WTC11 (cell line): ENCODE results near the gene MACF1. TPM values are rescaled to one million over a fixed set of nuclear protein-coding genes. Genes with fewer than 3 reads are reported as not detected.

Source experiments
- ATAC-seq: fragments of 200-7000 bp; cut with Tn5 transposase; 2 replicates; pipeline ENCODE4 v1.10.0; 2021; ENCODE audit warnings: mild to moderate bottlenecking, moderate library complexity
- CTCF ChIA-PET: fragments of 300-600 bp; sonication (Branson Sonifier 250); formaldehyde crosslinking; loops from one replicate; lab custom pipeline; 2021; ENCODE audit warnings: antibody characterized with exemption; lab: Charles Lee
- POLR2A ChIA-PET: fragments of 350-600 bp; sonication (Branson Sonifier 250); formaldehyde crosslinking; loops from one replicate; lab custom pipeline; 2021; ENCODE audit warnings: antibody characterized with exemption; lab: Charles Lee
- DNase-seq: peaks from one replicate; pipeline ENCODE4 v3.0.0; 2021; ENCODE audit warnings: low spot score
- H3K27ac Mint-ChIP-seq: 2 replicates; pipeline ENCODE4 v1.8.0; 2021; ENCODE audit warnings: mixed read lengths
- H3K27me3 Mint-ChIP-seq: 2 replicates; pipeline ENCODE4 v1.8.0; 2021; ENCODE audit warnings: low read depth, mild to moderate bottlenecking, moderate library complexity, mixed read lengths
- H3K36me3 Mint-ChIP-seq: 2 replicates; pipeline ENCODE4 v1.8.0; 2021; ENCODE audit warnings: mixed read lengths
- H3K4me1 Mint-ChIP-seq: 2 replicates; pipeline ENCODE4 v1.8.0; 2022; ENCODE audit warnings: mixed read lengths
- H3K4me3 Mint-ChIP-seq: 2 replicates; pipeline ENCODE4 v1.8.0; 2021; ENCODE audit warnings: mild to moderate bottlenecking, moderate library complexity, mixed read lengths
- H3K9me3 Mint-ChIP-seq: 2 replicates; pipeline ENCODE4 v1.8.0; 2021; ENCODE audit warnings: mixed read lengths
- ATF1 ChIP-seq: sonication (generic); formaldehyde crosslinking; IDR thresholded peaks from 2 replicates; pipeline ENCODE4 v1.8.1; 2023; ENCODE audit warnings: mild to moderate bottlenecking, moderate library complexity, missing genetic modification reagents
- CREB1 ChIP-seq: sonication (generic); formaldehyde crosslinking; IDR thresholded peaks from 2 replicates; pipeline ENCODE4 v1.8.0; 2023; ENCODE audit warnings: mild to moderate bottlenecking, missing genetic modification reagents
- CREM ChIP-seq: sonication (generic); formaldehyde crosslinking; IDR thresholded peaks from 2 replicates; pipeline ENCODE4 v1.8.1; 2022; ENCODE audit warnings: mild to moderate bottlenecking, missing genetic modification reagents, moderate library complexity
- ELF4 ChIP-seq: sonication (generic); formaldehyde crosslinking; IDR thresholded peaks from 2 replicates; pipeline ENCODE4 v1.8.1; 2022; ENCODE audit warnings: low read depth, mild to moderate bottlenecking, moderate library complexity, missing genetic modification reagents
- GABPB1 ChIP-seq: sonication (generic); formaldehyde crosslinking; IDR thresholded peaks from 2 replicates; pipeline ENCODE4 v1.8.1; 2023; ENCODE audit warnings: mild to moderate bottlenecking, missing genetic modification reagents
- HMGA2 ChIP-seq: fragments of 250-450 bp; sonication (Bioruptor Pico); IDR thresholded peaks from 2 replicates; pipeline ENCODE4 v1.4.0; 2021; ENCODE audit warnings: mild to moderate bottlenecking, moderate library complexity
- JAZF1 ChIP-seq: fragments of 250-450 bp; sonication (Bioruptor Pico); IDR thresholded peaks from 2 replicates; pipeline ENCODE4 v1.9.0; 2021; ENCODE audit warnings: moderate library complexity, mild to moderate bottlenecking, inconsistent platforms
- PRRX2 ChIP-seq: fragments of 250-450 bp; sonication (Bioruptor Pico); IDR thresholded peaks from 2 replicates; pipeline ENCODE4 v1.8.0; 2021; ENCODE audit warnings: mild to moderate bottlenecking
- RELA ChIP-seq: sonication (generic); formaldehyde crosslinking; IDR thresholded peaks from 2 replicates; pipeline ENCODE4 v1.8.1; 2022; ENCODE audit warnings: missing genetic modification reagents, mild to moderate bottlenecking, borderline replicate concordance
- TCF7 ChIP-seq: sonication (generic); formaldehyde crosslinking; IDR thresholded peaks from 2 replicates; pipeline ENCODE4 v1.8.0; 2022; ENCODE audit warnings: mild to moderate bottlenecking, low read depth, missing genetic modification reagents, moderate library complexity
- TEAD1 ChIP-seq: sonication (generic); formaldehyde crosslinking; IDR thresholded peaks from 2 replicates; pipeline ENCODE4 v1.8.0; 2022; ENCODE audit warnings: mild to moderate bottlenecking, missing genetic modification reagents
- TP53 ChIP-seq: sonication (generic); formaldehyde crosslinking; IDR thresholded peaks from 2 replicates; pipeline ENCODE4 v1.8.1; 2023; ENCODE audit warnings: mild to moderate bottlenecking, missing genetic modification reagents
- ZNF219 ChIP-seq: sonication (generic); formaldehyde crosslinking; IDR thresholded peaks from 2 replicates; pipeline ENCODE4 v1.8.0; 2023; ENCODE audit warnings: missing genetic modification reagents, mild to moderate bottlenecking, borderline replicate concordance
- ZNF416 ChIP-seq: fragments of 250-450 bp; sonication (Bioruptor Pico); IDR thresholded peaks from 2 replicates; pipeline ENCODE4 v1.9.0; 2021; ENCODE audit warnings: mild to moderate bottlenecking, inconsistent platforms
- ZNF423 ChIP-seq: fragments of 250-450 bp; sonication (Bioruptor Pico); IDR thresholded peaks from 2 replicates; pipeline ENCODE4 v2.1.2; 2022; ENCODE audit warnings: mild to moderate bottlenecking, moderate library complexity
- ZNF532 ChIP-seq: fragments of 250-450 bp; sonication (Bioruptor Pico); IDR thresholded peaks from 2 replicates; pipeline ENCODE4 v1.9.0; 2021; ENCODE audit warnings: mild to moderate bottlenecking, borderline replicate concordance
- total RNA-seq: library from RNA; stranded (reverse); gene quantifications from 3 replicates; pipeline ENCODE4 v1.2.3, GENCODE V29; 2021
- TF ChIP-seq, protein P1 (sequence below): sonication (generic); formaldehyde crosslinking; IDR thresholded peaks from 2 replicates; pipeline ENCODE4 v1.8.0; 2022; ENCODE audit warnings: missing genetic modification reagents
- TF ChIP-seq, protein P2 (sequence below): sonication (generic); formaldehyde crosslinking; IDR thresholded peaks from 2 replicates; pipeline ENCODE4 v1.8.1; 2022; ENCODE audit warnings: low read depth, missing genetic modification reagents, borderline replicate concordance
- TF ChIP-seq, protein P3 (sequence below): sonication (generic); formaldehyde crosslinking; IDR thresholded peaks from 2 replicates; pipeline ENCODE4 v1.8.0; 2022; ENCODE audit warnings: mild to moderate bottlenecking, missing genetic modification reagents
- TF ChIP-seq, protein P4 (sequence below): fragments of 250-450 bp; sonication (Bioruptor Pico); IDR thresholded peaks from 2 replicates; pipeline ENCODE4 v1.9.0; 2021; ENCODE audit warnings: moderate library complexity, mild to moderate bottlenecking, inconsistent platforms, borderline replicate concordance

MACF1 gene
- total RNA-seq, 1 experiment from 2014 or later, result 327 TPM

GRCh38 chr1:39165049-39165448 is 39.4 kb upstream of the MACF1 start:
- POLR2A ChIA-PET, result no interaction called here

DNA sequence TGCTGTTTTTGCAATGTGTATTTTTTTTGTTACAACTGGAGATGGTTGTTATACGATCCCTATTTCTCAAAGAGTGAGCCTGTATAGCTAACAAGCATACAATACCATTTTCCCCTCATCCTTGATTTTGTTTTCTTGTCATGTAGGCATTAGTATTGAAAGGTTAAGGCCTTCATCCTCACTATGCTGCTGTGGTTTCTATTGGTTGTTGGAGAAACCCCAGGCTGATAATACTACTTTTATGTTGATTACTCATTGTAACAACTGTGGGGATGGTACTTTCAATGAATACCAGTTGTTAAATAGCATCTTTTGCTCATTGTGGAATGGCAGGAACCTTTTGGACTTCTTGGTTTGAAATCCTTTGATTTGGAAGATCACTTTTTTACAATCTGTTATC is 39.0 kb upstream of the MACF1 start:
- ATAC-seq (no peak), DNase-seq (no peak)
- ChIA-PET CTCF (interaction anchor here (0.8 to 3.9 kb wide), 4 partner anchors 8 to 32 kb away, joined by 3 to 23 read pairs (median 4); no protein-coding TSS in a partner anchor), POLR2A (no interaction called here)
- no peaks in the 10 kb centered on the region for H3K27me3 Mint-ChIP-seq
- peaks cover 74% of the 10 kb centered on the region for H3K4me1 Mint-ChIP-seq
- no peaks in the 10 kb centered on the region for H3K9me3 Mint-ChIP-seq
- H3K27ac Mint-ChIP-seq, result peak overlapping the region; percentile 8
- H3K36me3 Mint-ChIP-seq, result no peaks in the 10 kb centered on the region
- H3K4me3 Mint-ChIP-seq, result no peak overlapping the region
- no peak for TF ChIP-seq RELA (CRISPR knock-in tag)
- no peak for TF ChIP-seq TCF7
- TF ChIP-seq ZNF423 (CRISPR knock-in tag), result no peak
- TF ChIP-seq HMGA2 (CRISPR knock-in tag), result no peak
- TF ChIP-seq, protein P1, sequence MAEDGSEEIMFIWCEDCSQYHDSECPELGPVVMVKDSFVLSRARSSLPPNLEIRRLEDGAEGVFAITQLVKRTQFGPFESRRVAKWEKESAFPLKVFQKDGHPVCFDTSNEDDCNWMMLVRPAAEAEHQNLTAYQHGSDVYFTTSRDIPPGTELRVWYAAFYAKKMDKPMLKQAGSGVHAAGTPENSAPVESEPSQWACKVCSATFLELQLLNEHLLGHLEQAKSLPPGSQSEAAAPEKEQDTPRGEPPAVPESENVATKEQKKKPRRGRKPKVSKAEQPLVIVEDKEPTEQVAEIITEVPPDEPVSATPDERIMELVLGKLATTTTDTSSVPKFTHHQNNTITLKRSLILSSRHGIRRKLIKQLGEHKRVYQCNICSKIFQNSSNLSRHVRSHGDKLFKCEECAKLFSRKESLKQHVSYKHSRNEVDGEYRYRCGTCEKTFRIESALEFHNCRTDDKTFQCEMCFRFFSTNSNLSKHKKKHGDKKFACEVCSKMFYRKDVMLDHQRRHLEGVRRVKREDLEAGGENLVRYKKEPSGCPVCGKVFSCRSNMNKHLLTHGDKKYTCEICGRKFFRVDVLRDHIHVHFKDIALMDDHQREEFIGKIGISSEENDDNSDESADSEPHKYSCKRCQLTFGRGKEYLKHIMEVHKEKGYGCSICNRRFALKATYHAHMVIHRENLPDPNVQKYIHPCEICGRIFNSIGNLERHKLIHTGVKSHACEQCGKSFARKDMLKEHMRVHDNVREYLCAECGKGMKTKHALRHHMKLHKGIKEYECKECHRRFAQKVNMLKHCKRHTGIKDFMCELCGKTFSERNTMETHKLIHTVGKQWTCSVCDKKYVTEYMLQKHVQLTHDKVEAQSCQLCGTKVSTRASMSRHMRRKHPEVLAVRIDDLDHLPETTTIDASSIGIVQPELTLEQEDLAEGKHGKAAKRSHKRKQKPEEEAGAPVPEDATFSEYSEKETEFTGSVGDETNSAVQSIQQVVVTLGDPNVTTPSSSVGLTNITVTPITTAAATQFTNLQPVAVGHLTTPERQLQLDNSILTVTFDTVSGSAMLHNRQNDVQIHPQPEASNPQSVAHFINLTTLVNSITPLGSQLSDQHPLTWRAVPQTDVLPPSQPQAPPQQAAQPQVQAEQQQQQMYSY (CRISPR knock-in tag), result no peak
- no peak for TF ChIP-seq CREB1
- TF ChIP-seq GABPB1 (CRISPR knock-in tag), result no peak
- TF ChIP-seq JAZF1 (CRISPR knock-in tag), result no peak
- no peak for TF ChIP-seq PRRX2 (CRISPR knock-in tag)
- no peak for TF ChIP-seq ZNF416
- TF ChIP-seq TEAD1, result no peak
- TF ChIP-seq ATF1, result no peak
- no peak for TF ChIP-seq ELF4 (CRISPR knock-in tag)
- TF ChIP-seq TP53 (CRISPR knock-in tag), result no peak
- TF ChIP-seq, protein P2, sequence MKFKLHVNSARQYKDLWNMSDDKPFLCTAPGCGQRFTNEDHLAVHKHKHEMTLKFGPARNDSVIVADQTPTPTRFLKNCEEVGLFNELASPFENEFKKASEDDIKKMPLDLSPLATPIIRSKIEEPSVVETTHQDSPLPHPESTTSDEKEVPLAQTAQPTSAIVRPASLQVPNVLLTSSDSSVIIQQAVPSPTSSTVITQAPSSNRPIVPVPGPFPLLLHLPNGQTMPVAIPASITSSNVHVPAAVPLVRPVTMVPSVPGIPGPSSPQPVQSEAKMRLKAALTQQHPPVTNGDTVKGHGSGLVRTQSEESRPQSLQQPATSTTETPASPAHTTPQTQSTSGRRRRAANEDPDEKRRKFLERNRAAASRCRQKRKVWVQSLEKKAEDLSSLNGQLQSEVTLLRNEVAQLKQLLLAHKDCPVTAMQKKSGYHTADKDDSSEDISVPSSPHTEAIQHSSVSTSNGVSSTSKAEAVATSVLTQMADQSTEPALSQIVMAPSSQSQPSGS (CRISPR knock-in tag), result no peak
- TF ChIP-seq, protein P3, sequence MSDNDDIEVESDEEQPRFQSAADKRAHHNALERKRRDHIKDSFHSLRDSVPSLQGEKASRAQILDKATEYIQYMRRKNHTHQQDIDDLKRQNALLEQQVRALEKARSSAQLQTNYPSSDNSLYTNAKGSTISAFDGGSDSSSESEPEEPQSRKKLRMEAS, result no peak

More at GRCh38 chr1:39165049-39165448, 39.4 kb upstream of the MACF1 start:
- ATAC-seq (peak; percentile 52), DNase-seq (no peak)
- Mint-ChIP-seq H3K27me3 (no peaks in the 10 kb centered on the region), H3K4me1 (peaks cover 74% of the 10 kb centered on the region), H3K9me3 (no peaks in the 10 kb centered on the region), H3K4me3 (no peak overlapping the region), H3K27ac (peak overlapping the region; percentile 42), H3K36me3 (no peaks in the 10 kb centered on the region)
- CTCF ChIA-PET, result interaction anchor here (0.8 to 3.9 kb wide), 5 partner anchors 9 to 33 kb away, joined by 3 to 23 read pairs (median 4); no protein-coding TSS in a partner anchor
- TF ChIP-seq CREM (CRISPR knock-in tag), result no peak
- no peak for TF ChIP-seq TCF7
- TF ChIP-seq ZNF532 (CRISPR knock-in tag), result no peak
- TF ChIP-seq, protein P4, sequence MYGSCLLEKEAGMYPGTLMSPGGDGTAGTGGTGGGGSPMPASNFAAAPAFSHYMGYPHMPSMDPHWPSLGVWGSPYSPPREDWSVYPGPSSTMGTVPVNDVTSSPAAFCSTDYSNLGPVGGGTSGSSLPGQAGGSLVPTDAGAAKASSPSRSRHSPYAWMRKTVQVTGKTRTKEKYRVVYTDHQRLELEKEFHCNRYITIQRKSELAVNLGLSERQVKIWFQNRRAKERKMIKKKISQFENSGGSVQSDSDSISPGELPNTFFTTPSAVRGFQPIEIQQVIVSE (CRISPR knock-in tag), result no peak
- no peak for TF ChIP-seq ZNF219 (CRISPR knock-in tag)
